ENCODE measurements around the gene PDE6H. TPM values are rescaled to one million over a fixed set of nuclear protein-coding genes. Genes with fewer than 3 reads are reported as not detected.

Gene PDE6H
- total RNA-seq, 2 experiments from 2014 or later, result 0.40 TPM; not detected in 1

DNA sequence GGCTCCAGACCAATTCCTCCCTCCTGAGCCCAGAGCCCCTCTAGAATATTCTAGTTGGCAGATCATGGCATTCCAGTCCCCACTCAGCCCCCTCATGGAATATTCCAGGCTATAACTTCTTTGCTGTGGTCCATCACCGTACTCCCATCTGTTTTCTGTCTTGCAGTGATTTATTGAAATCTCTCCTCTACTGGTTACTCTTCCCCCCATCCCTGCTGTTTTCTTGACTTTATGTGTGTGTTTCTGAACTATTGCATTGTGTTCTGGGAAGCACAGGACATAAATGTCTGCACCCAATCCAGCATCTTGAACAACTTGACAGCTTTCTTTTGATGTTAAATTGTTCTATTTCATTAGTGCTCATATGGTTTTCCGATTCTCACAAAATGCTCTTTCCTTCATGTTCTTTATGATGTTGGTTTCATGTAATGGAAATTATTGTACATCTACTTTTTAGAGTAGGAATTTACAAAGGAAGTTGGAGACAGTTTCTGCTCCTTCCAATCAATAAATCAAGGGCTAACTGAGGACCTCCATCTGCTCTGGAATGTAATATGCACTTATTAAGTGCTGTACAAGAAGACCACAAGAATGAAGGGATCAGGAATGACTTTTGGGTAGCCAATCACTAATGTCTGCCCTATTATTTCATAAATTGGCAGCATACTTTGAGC lies 26.3 kb downstream of the PDE6H start:
- Mint-ChIP-seq H3K27ac (no peak overlapping the region), H3K9me3 (ENCODE audit: insufficient read depth) (no peaks in the 10 kb centered on the region), H3K4me3 (no peak overlapping the region), H3K36me3 (ENCODE audit: low read depth) (no peaks in the 10 kb centered on the region), H3K4me1 (ENCODE audit: low read depth) (peaks cover 16% of the 10 kb centered on the region), H3K27me3 (ENCODE audit: low read depth) (peaks cover 27% of the 10 kb centered on the region)
- ChIA-PET CTCF (no interaction called here), POLR2A (no interaction called here)
- no peak for ATAC-seq
- DNase-seq, result no peak

- Mint-ChIP-seq H3K27ac (no peak overlapping the region), H3K9me3 (ENCODE audit: insufficient read depth) (no peaks in the 10 kb centered on the region), H3K4me3 (no peak overlapping the region), H3K36me3 (ENCODE audit: low read depth) (no peaks in the 10 kb centered on the region), H3K4me1 (ENCODE audit: low read depth) (peaks cover 9% of the 10 kb centered on the region), H3K27me3 (ENCODE audit: low read depth) (peaks cover 32% of the 10 kb centered on the region)
- POLR2A ChIA-PET, result no interaction called here
- ATAC-seq (no peak), DNase-seq (no peak)
- CTCF ChIA-PET, result interaction anchor here (1.4 to 1.5 kb wide), 2 partner anchors 12 to 197 kb away, joined by 3 to 4 read pairs; no protein-coding TSS in a partner anchor
Measured at GRCh38 chr12:14999695-15000365, 27.0 kb downstream of the PDE6H start.

DNA sequence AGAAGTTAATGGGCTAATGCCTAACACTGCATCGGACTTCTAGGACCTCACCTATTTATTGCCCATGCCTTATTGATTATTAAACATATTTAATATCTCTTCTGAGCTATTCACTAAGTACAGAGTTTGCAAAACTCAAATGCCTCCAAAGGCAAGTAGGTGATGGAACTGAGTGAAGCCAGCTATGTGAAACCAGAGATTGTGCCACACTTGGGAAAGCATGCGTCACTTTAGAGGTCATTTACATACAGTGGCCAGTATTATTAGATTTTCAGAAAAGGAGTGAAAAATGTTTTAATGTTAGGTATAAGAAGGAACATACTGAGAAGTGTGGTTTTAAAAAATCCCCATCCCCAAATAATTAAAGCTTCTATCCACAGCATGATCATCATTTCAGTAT lies 27.7 kb downstream of the PDE6H start:
- no peak for DNase-seq
- peaks cover 34% of the 10 kb centered on the region for H3K27me3 Mint-ChIP-seq (ENCODE audit: low read depth)
- CTCF ChIA-PET, result interaction anchor here (1.3 to 1.5 kb wide), 3 partner anchors 11 to 284 kb away, joined by 3 to 4 read pairs (median 4); no protein-coding TSS in a partner anchor
- no peaks in the 10 kb centered on the region for H3K9me3 Mint-ChIP-seq (ENCODE audit: insufficient read depth)
- peaks cover 2% of the 10 kb centered on the region for H3K4me1 Mint-ChIP-seq (ENCODE audit: low read depth)
- POLR2A ChIA-PET, result no interaction called here
- no peak overlapping the region for H3K4me3 Mint-ChIP-seq
- no peak overlapping the region for H3K27ac Mint-ChIP-seq
- H3K36me3 Mint-ChIP-seq (ENCODE audit: low read depth), result no peaks in the 10 kb centered on the region
- no peak for ATAC-seq

- ChIA-PET CTCF (interaction anchor here (1.0 to 1.3 kb wide), 2 partner anchors 43 to 285 kb away, joined by 3 to 4 read pairs; no protein-coding TSS in a partner anchor), POLR2A (no interaction called here)
- H3K36me3 Mint-ChIP-seq (ENCODE audit: low read depth), result no peaks in the 10 kb centered on the region
- no peak for DNase-seq
- ATAC-seq, result no peak
- H3K27me3 Mint-ChIP-seq (ENCODE audit: low read depth), result peaks cover 41% of the 10 kb centered on the region
- no peaks in the 10 kb centered on the region for H3K9me3 Mint-ChIP-seq (ENCODE audit: insufficient read depth)
- no peak overlapping the region for H3K4me3 Mint-ChIP-seq
- H3K4me1 Mint-ChIP-seq (ENCODE audit: low read depth), result no peaks in the 10 kb centered on the region
- no peak overlapping the region for H3K27ac Mint-ChIP-seq
Measured at GRCh38 chr12:15001733-15002382, 29.0 kb downstream of the PDE6H start.

DNA sequence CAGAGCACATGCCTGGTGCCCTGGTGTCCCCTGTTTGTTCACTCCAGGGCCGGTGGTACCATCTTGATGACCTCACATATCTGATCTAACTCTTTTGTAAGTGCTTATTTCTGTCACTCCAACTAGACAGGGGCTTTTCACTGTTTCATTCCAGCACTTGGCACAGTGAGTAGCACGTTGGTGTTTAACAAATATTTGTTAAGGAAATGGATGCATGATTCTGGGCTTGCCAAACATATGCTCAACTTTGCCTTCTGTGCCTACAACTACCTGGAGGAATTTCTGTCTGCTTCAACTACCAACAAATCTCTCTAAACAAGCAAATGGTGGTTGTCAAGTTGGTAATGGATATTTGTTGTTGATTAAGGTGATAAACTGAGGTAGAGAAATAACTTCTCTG lies 31.6 kb downstream of the PDE6H start:
- H3K4me1 Mint-ChIP-seq (ENCODE audit: low read depth), result no peaks in the 10 kb centered on the region
- H3K4me3 Mint-ChIP-seq, result no peak overlapping the region
- H3K9me3 Mint-ChIP-seq (ENCODE audit: insufficient read depth), result no peaks in the 10 kb centered on the region
- DNase-seq (no peak), ATAC-seq (no peak)
- H3K36me3 Mint-ChIP-seq (ENCODE audit: low read depth), result no peaks in the 10 kb centered on the region
- peaks cover 41% of the 10 kb centered on the region for H3K27me3 Mint-ChIP-seq (ENCODE audit: low read depth)
- ChIA-PET CTCF (no interaction called here), POLR2A (no interaction called here)
- no peak overlapping the region for H3K27ac Mint-ChIP-seq

- Mint-ChIP-seq H3K27ac (no peak overlapping the region), H3K4me1 (ENCODE audit: low read depth) (no peaks in the 10 kb centered on the region), H3K9me3 (ENCODE audit: insufficient read depth) (no peaks in the 10 kb centered on the region), H3K27me3 (ENCODE audit: low read depth) (peaks cover 41% of the 10 kb centered on the region), H3K4me3 (no peak overlapping the region), H3K36me3 (ENCODE audit: low read depth) (no peaks in the 10 kb centered on the region)
- ChIA-PET POLR2A (no interaction called here), CTCF (no interaction called here)
- no peak for ATAC-seq
- no peak for DNase-seq
Measured at GRCh38 chr12:15005064-15005463, 32.2 kb downstream of the PDE6H start.

- ATAC-seq (no peak), DNase-seq (no peak)
- ChIA-PET POLR2A (no interaction called here), CTCF (interaction anchor here (1.0 to 2.9 kb wide), 2 partner anchors 9 to 13 kb away, joined by 3 to 12 read pairs; no protein-coding TSS in a partner anchor)
- Mint-ChIP-seq H3K9me3 (ENCODE audit: insufficient read depth) (no peaks in the 10 kb centered on the region), H3K4me3 (no peak overlapping the region), H3K27me3 (ENCODE audit: low read depth) (peaks cover 35% of the 10 kb centered on the region), H3K27ac (no peak overlapping the region), H3K36me3 (ENCODE audit: low read depth) (no peaks in the 10 kb centered on the region), H3K4me1 (ENCODE audit: low read depth) (no peaks in the 10 kb centered on the region)
Measured at GRCh38 chr12:15007551-15007950, 34.7 kb downstream of the PDE6H start.

GRCh38 chr12:15011162-15011561 lies 38.3 kb downstream of the PDE6H start:
- Mint-ChIP-seq H3K27ac (no peak overlapping the region), H3K4me3 (no peak overlapping the region), H3K4me1 (ENCODE audit: low read depth) (no peaks in the 10 kb centered on the region), H3K27me3 (ENCODE audit: low read depth) (peaks cover 21% of the 10 kb centered on the region), H3K9me3 (ENCODE audit: insufficient read depth) (no peaks in the 10 kb centered on the region), H3K36me3 (ENCODE audit: low read depth) (no peaks in the 10 kb centered on the region)
- POLR2A ChIA-PET, result no interaction called here
- CTCF ChIA-PET, result interaction anchor here (1.8 kb wide), 1 partner anchor 209 kb away, joined by 6 read pairs; no protein-coding TSS in a partner anchor
- ATAC-seq, result peak; percentile 58
- DNase-seq, result no peak

- Mint-ChIP-seq H3K4me3 (no peak overlapping the region), H3K27me3 (ENCODE audit: low read depth) (peaks cover 10% of the 10 kb centered on the region), H3K9me3 (ENCODE audit: insufficient read depth) (no peaks in the 10 kb centered on the region), H3K4me1 (ENCODE audit: low read depth) (no peaks in the 10 kb centered on the region), H3K36me3 (ENCODE audit: low read depth) (no peaks in the 10 kb centered on the region), H3K27ac (no peak overlapping the region)
- no peak for DNase-seq
- ATAC-seq, result no peak
- POLR2A ChIA-PET, result no interaction called here
- CTCF ChIA-PET, result interaction anchor here (1.0 kb wide), 1 partner anchor 10 kb away, joined by 3 read pairs; no protein-coding TSS in a partner anchor
Measured at GRCh38 chr12:15013634-15014179, 40.9 kb downstream of the PDE6H start.

- Mint-ChIP-seq H3K27ac (no peak overlapping the region), H3K4me3 (no peak overlapping the region), H3K27me3 (ENCODE audit: low read depth) (peaks cover 5% of the 10 kb centered on the region), H3K9me3 (ENCODE audit: insufficient read depth) (no peaks in the 10 kb centered on the region), H3K4me1 (ENCODE audit: low read depth) (no peaks in the 10 kb centered on the region), H3K36me3 (ENCODE audit: low read depth) (no peaks in the 10 kb centered on the region)
- CTCF ChIA-PET, result interaction anchor here (1.8 kb wide), 1 partner anchor 206 kb away, joined by 7 read pairs; the partner anchor contains the start of gene RERG
- DNase-seq (no peak), ATAC-seq (no peak)
- POLR2A ChIA-PET, result no interaction called here
Measured at GRCh38 chr12:15014708-15015107, 41.9 kb downstream of the PDE6H start.

DNA sequence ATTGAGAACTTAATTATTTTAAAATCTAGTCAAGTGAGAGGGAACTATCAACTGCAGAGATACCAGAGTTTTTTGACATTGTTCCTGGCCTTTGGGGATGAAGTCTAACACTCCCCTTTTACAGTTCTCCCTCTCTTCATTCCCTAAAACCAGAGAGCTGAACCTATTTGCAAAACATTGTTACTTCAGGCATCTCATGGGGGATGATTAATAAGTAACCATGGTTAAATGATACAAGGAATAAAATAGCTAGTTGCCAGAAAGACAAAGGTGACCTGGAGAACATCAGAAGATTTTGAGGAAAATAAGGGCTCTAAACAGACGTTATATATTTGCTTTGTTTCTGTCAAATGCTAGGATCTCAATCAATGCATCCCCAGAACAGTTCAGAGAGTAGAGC lies 42.3 kb downstream of the PDE6H start:
- Mint-ChIP-seq H3K9me3 (ENCODE audit: insufficient read depth) (no peaks in the 10 kb centered on the region), H3K27me3 (ENCODE audit: low read depth) (peaks cover 5% of the 10 kb centered on the region), H3K27ac (no peak overlapping the region), H3K4me1 (ENCODE audit: low read depth) (no peaks in the 10 kb centered on the region), H3K36me3 (ENCODE audit: low read depth) (no peaks in the 10 kb centered on the region), H3K4me3 (no peak overlapping the region)
- ChIA-PET CTCF (interaction anchor here (1.8 kb wide), 1 partner anchor 206 kb away, joined by 7 read pairs; the partner anchor contains the start of gene RERG), POLR2A (no interaction called here)
- ATAC-seq (no peak), DNase-seq (no peak)

All from activated CD8-positive, alpha-beta T cell treated with anti-CD3 and anti-CD28 coated beads, Interleukin-2, amount 10 ng/mL, durations not matched to agents 7 days and 5 days (primary cell).